ENCODE results near the gene HS3ST2.

- no peak for TF ChIP-seq CHD2 (IDR thresholded peaks at IDR 0.05; ENCODE audit: low read length)
- TF ChIP-seq TAF1 (IDR thresholded peaks at IDR 0.05; ENCODE audit: low read depth, low read length): no peak
- TF ChIP-seq SIRT6 (IDR thresholded peaks at IDR 0.05; ENCODE audit: low read length): no peak
- no peak for TF ChIP-seq YY1 (IDR thresholded peaks at IDR 0.05; ENCODE audit: low read depth, low read length)
- TF ChIP-seq GABPA (IDR thresholded peaks at IDR 0.05; ENCODE audit: borderline replicate concordance, insufficient read depth, low read length): no peak
- TF ChIP-seq CTCF (IDR thresholded peaks at IDR 0.05; ENCODE audit: control extremely low read depth in 1 of 3, insufficient read depth in 1 of 3, low read depth in 1 of 3, low read length in 3 of 3): no peak
Observed at GRCh38 chr16:22871861-22872260, 57.9 kb downstream of the HS3ST2 start.
